ENCODE data around the gene TMEM8B.
A peak's percentile ranks its signal among the peaks of the same experiment; 100 is the strongest.

The TMEM8B gene

GRCh38 chr9:35820076-35820475, 9.0 kb upstream of the TMEM8B start:
- H2BK15ac ChIP-seq (ENCODE audit: low read length), result no peak overlapping the region
- H2BK12ac ChIP-seq (ENCODE audit: low read length), result no peak overlapping the region
- DNase-seq (ENCODE audit: low spot score), result no peak
- H3K4me3 ChIP-seq (ENCODE audit: low read length in 2 of 2), result no peak overlapping the region
- H2BK120ac ChIP-seq (ENCODE audit: low read depth, low read length), result no peak overlapping the region
- H3K18ac ChIP-seq (ENCODE audit: low read length), result no peak overlapping the region
- H3K9me3 ChIP-seq (replicated peaks in 1 of 2; ENCODE audit: control insufficient read depth in 2 of 2, insufficient read depth in 1 of 2, low read depth in 1 of 2, low read length in 2 of 2), result no peaks in the 10 kb centered on the region
- no peak overlapping the region for H2BK5ac ChIP-seq (ENCODE audit: low read length)
- no peak overlapping the region for H3K23ac ChIP-seq (ENCODE audit: low read depth, low read length, poor library complexity)
- no peak overlapping the region for H4K8ac ChIP-seq (ENCODE audit: low read depth, low read length)
- H3K36me3 ChIP-seq (replicated peaks in 1 of 2; ENCODE audit: control insufficient read depth in 2 of 2, insufficient read depth in 2 of 2, low read length in 2 of 2), result no peaks in the 10 kb centered on the region
- no peak overlapping the region for H3K9ac ChIP-seq (ENCODE audit: low read depth, low read length, poor library complexity)
- no peak overlapping the region for H3K4me2 ChIP-seq (ENCODE audit: insufficient read depth, low read length, poor library complexity, severe bottlenecking)
- H2AFZ ChIP-seq (ENCODE audit: low read length), result no peak overlapping the region
- no peak overlapping the region for H4K91ac ChIP-seq (ENCODE audit: low read depth, low read length, poor library complexity)
- no peak overlapping the region for H3K14ac ChIP-seq (ENCODE audit: low read length)
- H3K79me1 ChIP-seq (ENCODE audit: low read depth, low read length), result no peaks in the 10 kb centered on the region
- H2AK5ac ChIP-seq (ENCODE audit: low read depth, low read length), result no peak overlapping the region
- peaks cover 0 to 1% of the 10 kb centered on the region in 2 donors for H3K4me1 ChIP-seq (ENCODE audit: control insufficient read depth in 2 of 2, insufficient read depth in 1 of 2, low read depth in 1 of 2, low read length in 2 of 2)
- H3K27ac ChIP-seq (replicated peaks; ENCODE audit: low read length), result no peak overlapping the region
- no peak overlapping the region for H3K4ac ChIP-seq (ENCODE audit: low read length)
- no peaks in the 10 kb centered on the region for H3K27me3 ChIP-seq (ENCODE audit: control insufficient read depth in 3 of 3, insufficient read depth in 3 of 3, low read depth in 1 of 3, low read length in 3 of 3)

- H4K91ac ChIP-seq (ENCODE audit: low read depth, low read length, poor library complexity), result no peak overlapping the region
- H2AFZ ChIP-seq (ENCODE audit: low read length), result no peak overlapping the region
- H3K9ac ChIP-seq (ENCODE audit: low read depth, low read length, poor library complexity), result no peak overlapping the region
- DNase-seq (ENCODE audit: low spot score), result no peak
- peaks cover 1 to 2% of the 10 kb centered on the region in 2 donors for H3K4me1 ChIP-seq (ENCODE audit: control insufficient read depth in 2 of 2, insufficient read depth in 1 of 2, low read depth in 1 of 2, low read length in 2 of 2)
- H3K27ac ChIP-seq (replicated peaks; ENCODE audit: low read length), result no peak overlapping the region
- H3K4me2 ChIP-seq (ENCODE audit: insufficient read depth, low read length, poor library complexity, severe bottlenecking), result no peak overlapping the region
- no peak overlapping the region for H3K23ac ChIP-seq (ENCODE audit: low read depth, low read length, poor library complexity)
- H3K4me3 ChIP-seq (ENCODE audit: low read length in 2 of 2), result no peak overlapping the region
- H3K4ac ChIP-seq (ENCODE audit: low read length), result no peak overlapping the region
- no peaks in the 10 kb centered on the region for H3K36me3 ChIP-seq (replicated peaks in 1 of 2; ENCODE audit: control insufficient read depth in 2 of 2, insufficient read depth in 2 of 2, low read length in 2 of 2)
- H2BK12ac ChIP-seq (ENCODE audit: low read length), result no peak overlapping the region
- H4K8ac ChIP-seq (ENCODE audit: low read depth, low read length), result no peak overlapping the region
- no peak overlapping the region for H2BK120ac ChIP-seq (ENCODE audit: low read depth, low read length)
- H3K9me3 ChIP-seq (replicated peaks in 1 of 2; ENCODE audit: control insufficient read depth in 2 of 2, insufficient read depth in 1 of 2, low read depth in 1 of 2, low read length in 2 of 2), result no peaks in the 10 kb centered on the region
- no peak overlapping the region for H2AK5ac ChIP-seq (ENCODE audit: low read depth, low read length)
- no peak overlapping the region for H2BK15ac ChIP-seq (ENCODE audit: low read length)
- H3K14ac ChIP-seq (ENCODE audit: low read length), result no peak overlapping the region
- H3K79me1 ChIP-seq (ENCODE audit: low read depth, low read length), result no peaks in the 10 kb centered on the region
- no peak overlapping the region for H3K18ac ChIP-seq (ENCODE audit: low read length)
- H2BK5ac ChIP-seq (ENCODE audit: low read length), result no peak overlapping the region
- H3K27me3 ChIP-seq (ENCODE audit: control insufficient read depth in 3 of 3, insufficient read depth in 3 of 3, low read depth in 1 of 3, low read length in 3 of 3), result no peaks in the 10 kb centered on the region
Measured at GRCh38 chr9:35822926-35823325, 6.1 kb upstream of the TMEM8B start.

GRCh38 chr9:35826071-35826701, 2.8 kb upstream of the TMEM8B start:
- no peak overlapping the region for H2BK5ac ChIP-seq (ENCODE audit: low read length)

GRCh38 chr9:35827486-35827885, 1.5 kb upstream of the TMEM8B start:
- no peak overlapping the region for H3K4ac ChIP-seq (ENCODE audit: low read length)
- H2BK15ac ChIP-seq (ENCODE audit: low read length), result no peak overlapping the region
- H3K36me3 ChIP-seq (replicated peaks in 1 of 2; ENCODE audit: control insufficient read depth in 2 of 2, insufficient read depth in 2 of 2, low read length in 2 of 2), result no peaks in the 10 kb centered on the region
- no peaks in the 10 kb centered on the region for H3K9me3 ChIP-seq (replicated peaks in 1 of 2; ENCODE audit: control insufficient read depth in 2 of 2, insufficient read depth in 1 of 2, low read depth in 1 of 2, low read length in 2 of 2)
- H2AFZ ChIP-seq (ENCODE audit: low read length), result no peak overlapping the region
- no peak overlapping the region for H2BK5ac ChIP-seq (ENCODE audit: low read length)
- H3K4me1 ChIP-seq (ENCODE audit: control insufficient read depth in 2 of 2, insufficient read depth in 1 of 2, low read depth in 1 of 2, low read length in 2 of 2), result peaks cover 5 to 10% of the 10 kb centered on the region in 2 donors
- H3K4me3 ChIP-seq (ENCODE audit: low read length in 2 of 2), result no peak overlapping the region
- H3K79me1 ChIP-seq (ENCODE audit: low read depth, low read length), result peaks cover 1% of the 10 kb centered on the region
- H2AK5ac ChIP-seq (ENCODE audit: low read depth, low read length), result no peak overlapping the region
- no peak overlapping the region for H3K18ac ChIP-seq (ENCODE audit: low read length)
- no peak for DNase-seq (ENCODE audit: low spot score)
- no peak overlapping the region for H3K4me2 ChIP-seq (ENCODE audit: insufficient read depth, low read length, poor library complexity, severe bottlenecking)
- no peaks in the 10 kb centered on the region for H3K27me3 ChIP-seq (ENCODE audit: control insufficient read depth in 3 of 3, insufficient read depth in 3 of 3, low read depth in 1 of 3, low read length in 3 of 3)
- no peak overlapping the region for H3K27ac ChIP-seq (replicated peaks; ENCODE audit: low read length)
- no peak overlapping the region for H2BK12ac ChIP-seq (ENCODE audit: low read length)
- no peak overlapping the region for H3K14ac ChIP-seq (ENCODE audit: low read length)
- H4K91ac ChIP-seq (ENCODE audit: low read depth, low read length, poor library complexity), result no peak overlapping the region
- no peak overlapping the region for H3K9ac ChIP-seq (ENCODE audit: low read depth, low read length, poor library complexity)
- H3K23ac ChIP-seq (ENCODE audit: low read depth, low read length, poor library complexity), result no peak overlapping the region
- H4K8ac ChIP-seq (ENCODE audit: low read depth, low read length), result no peak overlapping the region
- no CpG with 5 or more reads among the region's 3 CpGs for WGBS, 2 donors (ENCODE audit: extremely low coverage in 2 of 2, insufficient read length in 2 of 2, insufficient replicate concordance in 1 of 2)
- H2BK120ac ChIP-seq (ENCODE audit: low read depth, low read length), result no peak overlapping the region

More at GRCh38 chr9:35826071-35826701, 2.8 kb upstream of the TMEM8B start:
- no peak overlapping the region for H3K14ac ChIP-seq (ENCODE audit: low read length)
- no peaks in the 10 kb centered on the region for H3K27me3 ChIP-seq (ENCODE audit: control insufficient read depth in 3 of 3, insufficient read depth in 3 of 3, low read depth in 1 of 3, low read length in 3 of 3)
- no peak overlapping the region for H3K4ac ChIP-seq (ENCODE audit: low read length)
- no peak overlapping the region for H3K23ac ChIP-seq (ENCODE audit: low read depth, low read length, poor library complexity)
- H4K8ac ChIP-seq (ENCODE audit: low read depth, low read length), result no peak overlapping the region
- no peak overlapping the region for H3K4me3 ChIP-seq (ENCODE audit: low read length in 2 of 2)
- H2BK15ac ChIP-seq (ENCODE audit: low read length), result no peak overlapping the region
- H4K91ac ChIP-seq (ENCODE audit: low read depth, low read length, poor library complexity), result no peak overlapping the region
- WGBS, 2 donors (ENCODE audit: extremely low coverage in 2 of 2, insufficient read length in 2 of 2, insufficient replicate concordance in 1 of 2), result no CpG with 5 or more reads among the region's 4 CpGs
- H2AFZ ChIP-seq (ENCODE audit: low read length), result peak overlapping the region; percentile 64
- H3K79me1 ChIP-seq (ENCODE audit: low read depth, low read length), result peaks cover 1% of the 10 kb centered on the region
- no peak overlapping the region for H3K9ac ChIP-seq (ENCODE audit: low read depth, low read length, poor library complexity)
- H3K36me3 ChIP-seq (replicated peaks in 1 of 2; ENCODE audit: control insufficient read depth in 2 of 2, insufficient read depth in 2 of 2, low read length in 2 of 2), result no peaks in the 10 kb centered on the region
- H3K4me1 ChIP-seq (ENCODE audit: control insufficient read depth in 2 of 2, insufficient read depth in 1 of 2, low read depth in 1 of 2, low read length in 2 of 2), result peaks cover 5 to 11% of the 10 kb centered on the region in 2 donors
- H2BK12ac ChIP-seq (ENCODE audit: low read length), result no peak overlapping the region
- H3K27ac ChIP-seq (replicated peaks; ENCODE audit: low read length), result no peak overlapping the region
- H3K4me2 ChIP-seq (ENCODE audit: insufficient read depth, low read length, poor library complexity, severe bottlenecking), result no peak overlapping the region
- DNase-seq (ENCODE audit: low spot score), result peak; percentile 33
- no peak overlapping the region for H2BK120ac ChIP-seq (ENCODE audit: low read depth, low read length)
- no peaks in the 10 kb centered on the region for H3K9me3 ChIP-seq (replicated peaks in 1 of 2; ENCODE audit: control insufficient read depth in 2 of 2, insufficient read depth in 1 of 2, low read depth in 1 of 2, low read length in 2 of 2)
- no peak overlapping the region for H3K18ac ChIP-seq (ENCODE audit: low read length)
- H2AK5ac ChIP-seq (ENCODE audit: low read depth, low read length), result no peak overlapping the region
